H9 (cell line): Measurements from ENCODE around the gene FBXO11. TPM values are rescaled to one million over a fixed set of nuclear protein-coding genes. Genes with fewer than 3 reads are reported as not detected.
"Not testable (repeated sequence)": the region's sequence is repeated elsewhere in the genome, so short reads cannot be mapped to it uniquely, and the experiment has no call there.

Experiments used
- DNase-seq: peaks from one replicate; pipeline ENCODE4 v3.0.0-alpha.2; 2017
- H2AFZ ChIP-seq: one replicate; pipeline ENCODE4 v1.6.1; 2013; ENCODE audit warnings: mild to moderate bottlenecking, low read length, control low read depth, moderate library complexity
- H2AK5ac ChIP-seq: 2 replicates; pipeline ENCODE4 v1.6.1; 2013; ENCODE audit warnings: low read length, control low read depth, mixed read lengths; ENCODE audit not compliant: insufficient read length
- H2BK120ac ChIP-seq: one replicate; pipeline ENCODE4 v1.6.1; 2013; ENCODE audit warnings: low read depth, mild to moderate bottlenecking, low read length, control low read depth, inconsistent platforms; ENCODE audit not compliant: poor library complexity, severe bottlenecking
- H2BK12ac ChIP-seq: 2 replicates; pipeline ENCODE4 v1.6.1; 2013; ENCODE audit warnings: low read length, control low read depth, mixed read lengths, low read depth; ENCODE audit not compliant: insufficient read length
- H2BK15ac ChIP-seq: 2 replicates; pipeline ENCODE4 v1.6.1; 2013; ENCODE audit warnings: low read depth, low read length, control low read depth
- H2BK20ac ChIP-seq: one replicate; pipeline ENCODE4 v1.6.1; 2013; ENCODE audit warnings: low read depth, mild to moderate bottlenecking, low read length, control low read depth, inconsistent platforms; ENCODE audit not compliant: poor library complexity, severe bottlenecking
- H2BK5ac ChIP-seq: 2 replicates; pipeline ENCODE4 v1.6.1; 2013; ENCODE audit warnings: low read length, control low read depth, mixed read lengths; ENCODE audit not compliant: insufficient read length
- H3K14ac ChIP-seq: 2 replicates; pipeline ENCODE4 v1.6.1; 2013; ENCODE audit warnings: low read length, control low read depth; ENCODE audit not compliant: insufficient read depth
- H3K18ac ChIP-seq: 2 replicates; pipeline ENCODE4 v1.6.1; 2013; ENCODE audit warnings: low read depth, mild to moderate bottlenecking, mixed read lengths, low read length, control low read depth; ENCODE audit not compliant: insufficient read length
- H3K23ac ChIP-seq: 2 replicates; pipeline ENCODE4 v1.6.1; 2013; ENCODE audit warnings: low read length, control low read depth, mixed read lengths, low read depth; ENCODE audit not compliant: insufficient read length
- H3K23me2 ChIP-seq: 2 replicates; pipeline ENCODE4 v1.6.1; 2013; ENCODE audit warnings: low read depth, mild to moderate bottlenecking, mixed read lengths, low read length, control low read depth; ENCODE audit not compliant: insufficient read length, poor library complexity, severe bottlenecking
- H3K27ac ChIP-seq: 2 replicates; pipeline ENCODE4 v1.5.1; 2013; ENCODE audit warnings: low read length, control low read depth, mixed read lengths, low read depth; ENCODE audit not compliant: insufficient read length
- H3K27me3 ChIP-seq: 2 replicates; pipeline ENCODE4 v1.6.1; 2013; ENCODE audit warnings: low read length, control low read depth, inconsistent platforms; ENCODE audit not compliant: insufficient read depth
- H3K4ac ChIP-seq: 2 replicates; pipeline ENCODE4 v1.6.1; 2013; ENCODE audit warnings: low read depth, mild to moderate bottlenecking, control low read depth, inconsistent platforms, low read length, moderate library complexity
- H3K4me1 ChIP-seq: 2 replicates; pipeline ENCODE4 v1.6.1; 2013; ENCODE audit warnings: low read length, control low read depth, inconsistent platforms; ENCODE audit not compliant: insufficient read depth
- H3K4me2 ChIP-seq: 2 replicates; pipeline ENCODE4 v1.6.1; 2013; ENCODE audit warnings: low read length, control low read depth, mixed read lengths; ENCODE audit not compliant: insufficient read length, insufficient read depth
- H3K56ac ChIP-seq: 2 replicates; pipeline ENCODE4 v1.6.1; 2013; ENCODE audit warnings: low read depth, mild to moderate bottlenecking, mixed read lengths, low read length, control low read depth; ENCODE audit not compliant: insufficient read length
- H3K79me1 ChIP-seq: 2 replicates; pipeline ENCODE4 v1.6.1; 2013; ENCODE audit warnings: low read depth, mild to moderate bottlenecking, moderate library complexity, low read length, control low read depth, inconsistent platforms; ENCODE audit not compliant: insufficient read depth, poor library complexity, severe bottlenecking
- H3K79me2 ChIP-seq: 2 replicates; pipeline ENCODE4 v1.6.1; 2013; ENCODE audit warnings: low read length, control low read depth, inconsistent platforms; ENCODE audit not compliant: insufficient read depth
- H3K9ac ChIP-seq: 2 replicates; pipeline ENCODE4 v1.6.1; 2013; ENCODE audit warnings: low read length, control low read depth, mixed read lengths; ENCODE audit not compliant: insufficient read length; ENCODE audit errors: extremely low read depth
- H3K9me3 ChIP-seq: one replicate; pipeline ENCODE4 v1.6.1; 2013; ENCODE audit warnings: low read depth, low read length, inconsistent platforms; ENCODE audit not compliant: control insufficient read depth
- H3T11ph ChIP-seq: one replicate; pipeline ENCODE4 v1.6.1; 2013; ENCODE audit warnings: mild to moderate bottlenecking, low read length, control low read depth, inconsistent platforms
- H4K20me1 ChIP-seq: one replicate; pipeline ENCODE4 v1.6.1; 2013; ENCODE audit not compliant: control insufficient read depth, insufficient read length, insufficient read depth
- H4K5ac ChIP-seq: 2 replicates; pipeline ENCODE4 v1.6.1; 2013; ENCODE audit warnings: low read depth, mild to moderate bottlenecking, mixed read lengths, low read length, control low read depth; ENCODE audit not compliant: insufficient read length
- H4K8ac ChIP-seq: replicated peaks from 2 replicates; pipeline ENCODE4 v1.6.1; 2013; ENCODE audit warnings: low read length, control low read depth, mixed read lengths, low read depth; ENCODE audit not compliant: insufficient read length
- H4K91ac ChIP-seq: 2 replicates; pipeline ENCODE4 v1.6.1; 2013; ENCODE audit warnings: low read depth, mild to moderate bottlenecking, moderate library complexity, mixed read lengths, low read length, control low read depth; ENCODE audit not compliant: insufficient read length
- H3K27ac Mint-ChIP-seq, 3 experiments: 2 replicates in 2 of 3; 3 replicates in 1 of 3; pipeline ENCODE4 v1.8.0; 2020 to 2021; ENCODE audit warnings: mixed read lengths in 3 of 3, mild to moderate bottlenecking in 1 of 3, moderate library complexity in 1 of 3
- H3K27me3 Mint-ChIP-seq: 2 replicates; pipeline ENCODE4 v1.8.0; 2021; ENCODE audit warnings: low read depth, mild to moderate bottlenecking, moderate library complexity, mixed read lengths
- H3K36me3 Mint-ChIP-seq, 3 experiments: 2 replicates in 2 of 3; 3 replicates in 1 of 3; pipeline ENCODE4 v1.8.0; 2020 to 2021; ENCODE audit warnings: low read depth in 3 of 3, mixed read lengths in 3 of 3; ENCODE audit not compliant: insufficient read depth in 1 of 3
- H3K4me1 Mint-ChIP-seq, 2 experiments: 2 replicates each; pipeline ENCODE4 v1.8.0; 2020; ENCODE audit warnings: mixed read lengths in 2 of 2
- H3K4me3 Mint-ChIP-seq, 2 experiments: 2 replicates in 1 of 2; 3 replicates in 1 of 2; pipeline ENCODE4 v1.8.0; 2020 to 2021; ENCODE audit warnings: mild to moderate bottlenecking in 2 of 2, mixed read lengths in 2 of 2, moderate library complexity in 1 of 2
- H3K9me3 Mint-ChIP-seq, 2 experiments: 2 replicates in 1 of 2; 3 replicates in 1 of 2; pipeline ENCODE4 v1.8.0; 2020; ENCODE audit warnings: mild to moderate bottlenecking in 2 of 2, mixed read lengths in 2 of 2, moderate library complexity in 1 of 2
- WGBS: extraction: QIAGEN DNeasy Blood & Tissue Kit; methylation state at CpG from one replicate; pipeline ENCODE4 v1.1.7; 2013; ENCODE audit warnings: missing lambda C conversion rate, low lambda C conversion rate, mixed read lengths; ENCODE audit not compliant: insufficient read length; ENCODE audit errors: extremely low coverage; 5-methylcytosine and 5-hydroxymethylcytosine counted together
- total RNA-seq: library from RNA; stranded (reverse); gene quantifications from 2 replicates; pipeline ENCODE4 v1.2.1, GENCODE V29; 2021
- TF ChIP-seq, protein P1 (sequence below): fragments of 200-600 bp; sonication (generic); conservative IDR thresholded peaks from 3 replicates; pipeline ENCODE4 v1.8.0; 2021; ENCODE audit warnings: antibody characterized with exemption, mild to moderate bottlenecking

Gene FBXO11
- total RNA-seq, 1 experiment from 2014 or later, result 68.8 TPM

DNA sequence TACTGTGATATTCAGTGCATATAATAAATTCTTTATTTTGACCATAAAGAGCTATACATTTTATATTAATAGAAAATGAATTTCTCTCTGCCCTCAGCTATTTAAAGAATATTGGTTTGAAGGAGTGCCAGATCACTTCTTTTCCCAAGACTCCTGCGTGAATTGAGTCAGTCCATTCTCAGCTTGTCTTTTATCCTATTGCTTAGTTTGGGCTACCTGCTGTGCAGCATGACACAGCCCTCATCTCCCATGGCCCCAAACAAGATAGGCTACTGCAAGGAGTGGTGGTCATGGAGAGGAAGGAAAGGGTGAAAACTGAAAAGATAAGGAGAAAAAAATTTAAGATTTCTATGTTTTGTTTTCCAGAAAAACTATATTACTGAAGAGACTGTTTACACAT lies 10.1 kb upstream of the FBXO11 start:
- Histone ChIP-seq H4K8ac (no peak overlapping the region), H4K5ac (no peak overlapping the region), H3K18ac (no peak overlapping the region), H3K27ac (no peak overlapping the region), H2AFZ (no peak overlapping the region), H3K14ac (no peak overlapping the region), H4K20me1 (no peaks in the 10 kb centered on the region), H3K79me2 (no peaks in the 10 kb centered on the region), H3K4me1 (no peaks in the 10 kb centered on the region), H3K9me3 (no peaks in the 10 kb centered on the region), H3T11ph (no peak overlapping the region), H2BK120ac (no peak overlapping the region), H2BK15ac (no peak overlapping the region), H3K23ac (no peak overlapping the region), H2BK12ac (no peak overlapping the region), H3K4me2 (no peak overlapping the region), H4K91ac (no peak overlapping the region), H2BK20ac (no peak overlapping the region), H3K56ac (no peak overlapping the region), H2BK5ac (no peak overlapping the region), H3K9ac (no peak overlapping the region), H3K79me1 (no peaks in the 10 kb centered on the region), H2AK5ac (no peak overlapping the region), H3K4ac (no peak overlapping the region), H3K23me2 (no peaks in the 10 kb centered on the region), H3K27me3 (no peaks in the 10 kb centered on the region)
- no peaks in the 10 kb centered on the region for H3K9me3 Mint-ChIP-seq
- no peak overlapping the region for H3K27ac Mint-ChIP-seq
- DNase-seq, result no peak
- no peak overlapping the region for H3K4me3 Mint-ChIP-seq
- no peaks in the 10 kb centered on the region for H3K36me3 Mint-ChIP-seq
- whole genome bisulfite sequencing, result no CpG with 5 or more reads among the region's 1 CpG
- TF ChIP-seq, protein P1, sequence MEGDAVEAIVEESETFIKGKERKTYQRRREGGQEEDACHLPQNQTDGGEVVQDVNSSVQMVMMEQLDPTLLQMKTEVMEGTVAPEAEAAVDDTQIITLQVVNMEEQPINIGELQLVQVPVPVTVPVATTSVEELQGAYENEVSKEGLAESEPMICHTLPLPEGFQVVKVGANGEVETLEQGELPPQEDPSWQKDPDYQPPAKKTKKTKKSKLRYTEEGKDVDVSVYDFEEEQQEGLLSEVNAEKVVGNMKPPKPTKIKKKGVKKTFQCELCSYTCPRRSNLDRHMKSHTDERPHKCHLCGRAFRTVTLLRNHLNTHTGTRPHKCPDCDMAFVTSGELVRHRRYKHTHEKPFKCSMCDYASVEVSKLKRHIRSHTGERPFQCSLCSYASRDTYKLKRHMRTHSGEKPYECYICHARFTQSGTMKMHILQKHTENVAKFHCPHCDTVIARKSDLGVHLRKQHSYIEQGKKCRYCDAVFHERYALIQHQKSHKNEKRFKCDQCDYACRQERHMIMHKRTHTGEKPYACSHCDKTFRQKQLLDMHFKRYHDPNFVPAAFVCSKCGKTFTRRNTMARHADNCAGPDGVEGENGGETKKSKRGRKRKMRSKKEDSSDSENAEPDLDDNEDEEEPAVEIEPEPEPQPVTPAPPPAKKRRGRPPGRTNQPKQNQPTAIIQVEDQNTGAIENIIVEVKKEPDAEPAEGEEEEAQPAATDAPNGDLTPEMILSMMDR, result no peak
- H3K27me3 Mint-ChIP-seq, result no peaks in the 10 kb centered on the region
- peaks cover 4 to 9% of the 10 kb centered on the region in 2 experiments for H3K4me1 Mint-ChIP-seq

DNA sequence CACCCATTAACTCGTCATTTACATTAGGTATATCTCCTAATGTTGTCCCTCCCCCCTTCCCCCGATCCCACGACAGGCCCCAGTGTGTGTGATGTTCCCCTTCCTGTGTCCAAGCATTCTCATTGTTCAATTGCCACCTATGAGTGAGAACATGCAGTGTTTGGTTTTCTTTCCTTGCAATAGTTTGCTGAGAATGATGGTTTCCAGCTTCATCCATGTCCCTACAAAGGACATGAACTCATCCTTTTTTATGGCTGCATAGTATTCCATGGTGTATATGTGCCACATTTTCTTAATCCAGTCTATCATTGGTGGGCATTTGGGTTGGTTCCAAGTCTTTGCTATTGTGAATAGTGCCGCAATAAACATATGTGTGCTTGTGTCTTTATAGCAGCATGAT lies 4.4 kb upstream of the FBXO11 start:
- H4K8ac ChIP-seq, H4K5ac ChIP-seq, H2BK20ac ChIP-seq, H3K4me3 Mint-ChIP-seq, H3K27ac Mint-ChIP-seq, H3T11ph ChIP-seq, H3K18ac ChIP-seq, H3K9ac ChIP-seq, H3K4me1 Mint-ChIP-seq, H3K79me2 ChIP-seq, H3K36me3 Mint-ChIP-seq, H3K14ac ChIP-seq, H3K23me2 ChIP-seq, H2BK5ac ChIP-seq, H3K27me3 ChIP-seq, H3K27ac ChIP-seq, H3K9me3 ChIP-seq, H3K79me1 ChIP-seq, H2AK5ac ChIP-seq, H3K4ac ChIP-seq, H4K91ac ChIP-seq, H3K4me2 ChIP-seq, H2BK12ac ChIP-seq, H2BK120ac ChIP-seq, DNase-seq, H3K9me3 Mint-ChIP-seq, H4K20me1 ChIP-seq, H3K4me1 ChIP-seq, H3K56ac ChIP-seq, H2BK15ac ChIP-seq, H3K23ac ChIP-seq, H3K27me3 Mint-ChIP-seq, H2AFZ ChIP-seq: not testable (repeated sequence)
- WGBS, result no CpG with 5 or more reads among the region's 4 CpGs
